ENCODE results near the gene MRPS7.

- TF ChIP-seq OSR1 (CRISPR knock-in tag; IDR thresholded peaks at IDR 0.05): no peak
- no peak for TF ChIP-seq ZNF565 (CRISPR knock-in tag; conservative IDR thresholded peaks at IDR 0.05; ENCODE audit: low read depth)
- no peak for TF ChIP-seq RARB (CRISPR knock-in tag; IDR thresholded peaks at IDR 0.05)
Observed at GRCh38 chr17:75241143-75241430, 20.6 kb upstream of the MRPS7 start.

All from SK-N-SH treated with all-trans-retinoic acid at 6 μM for 48 hours (cell line).